Hepatocyte (in vitro differentiated cells): Measurements from ENCODE around the gene CTDNEP1. TPM values are rescaled to one million over a fixed set of nuclear protein-coding genes. Genes with fewer than 3 reads are reported as not detected.
A peak's percentile ranks its signal among the peaks of the same experiment; 100 is the strongest.

Experiments
- DNase-seq: peaks from one replicate; pipeline ENCODE4 v3.0.0-alpha.2; 2016; ENCODE audit warnings: low spot score
- H2AFZ ChIP-seq: fragments of 200-600 bp; sonication (generic); 2 replicates; pipeline ENCODE4 v1.6.0; 2016; ENCODE audit warnings: antibody characterized with exemption, mild to moderate bottlenecking
- H3K27ac ChIP-seq: fragments of 200-600 bp; sonication (generic); 2 replicates; pipeline ENCODE4 v1.5.1; 2016; ENCODE audit warnings: mild to moderate bottlenecking
- H3K27me3 ChIP-seq: fragments of 200-600 bp; sonication (generic); 2 replicates; pipeline ENCODE4 v1.6.1; 2016
- H3K36me3 ChIP-seq: fragments of 200-600 bp; sonication (generic); replicated peaks from 2 replicates; pipeline ENCODE4 v1.5.1; 2016; ENCODE audit warnings: low read depth; ENCODE audit not compliant: insufficient read depth
- H3K4me1 ChIP-seq: fragments of 200-600 bp; sonication (generic); 2 replicates; pipeline ENCODE4 v1.5.1; 2016; ENCODE audit warnings: mild to moderate bottlenecking, moderate library complexity; ENCODE audit not compliant: insufficient read depth
- H3K4me2 ChIP-seq: fragments of 200-600 bp; sonication (generic); 2 replicates; pipeline ENCODE4 v1.6.0; 2016
- H3K4me3 ChIP-seq: fragments of 200-600 bp; sonication (generic); 2 replicates; pipeline ENCODE4 v1.5.1; 2016; ENCODE audit warnings: mild to moderate bottlenecking
- H3K79me2 ChIP-seq: fragments of 200-600 bp; sonication (generic); 2 replicates; pipeline ENCODE4 v1.6.0; 2017; ENCODE audit warnings: mild to moderate bottlenecking
- H3K9me2 ChIP-seq: fragments of 200-600 bp; sonication (generic); replicated peaks from 2 replicates; pipeline ENCODE4 v1.6.0; 2017; ENCODE audit warnings: mild to moderate bottlenecking; ENCODE audit not compliant: insufficient read depth
- H3K9me3 ChIP-seq: fragments of 200-600 bp; sonication (generic); 2 replicates; pipeline ENCODE4 v1.5.1; 2016; ENCODE audit warnings: low read depth, mild to moderate bottlenecking
- H4K20me1 ChIP-seq: fragments of 200-600 bp; sonication (generic); 2 replicates; pipeline ENCODE4 v1.6.0; 2016; ENCODE audit warnings: mild to moderate bottlenecking; ENCODE audit not compliant: insufficient read depth, poor library complexity, severe bottlenecking
- CTCF ChIP-seq: fragments of 200-600 bp; sonication (generic); IDR thresholded peaks from 2 replicates; pipeline ENCODE4 v1.5.1; 2016; ENCODE audit warnings: antibody characterized with exemption, mild to moderate bottlenecking; ENCODE audit not compliant: poor library complexity
- EZH2 ChIP-seq: fragments of 200-600 bp; sonication (generic); IDR thresholded peaks from 2 replicates; pipeline ENCODE4 v1.6.1; 2016; ENCODE audit warnings: antibody characterized with exemption, mild to moderate bottlenecking, borderline replicate concordance
- EZH2phosphoT487 ChIP-seq: fragments of 200-600 bp; sonication (generic); IDR thresholded peaks from one replicate; pipeline ENCODE4 v1.6.1; 2018; ENCODE audit warnings: antibody characterized with exemption, mild to moderate bottlenecking, low read depth, moderate library complexity; ENCODE audit not compliant: unreplicated experiment, severe bottlenecking
- whole genome bisulfite sequencing: methylation state at CpG from one replicate; pipeline ENCODE4 v1.1.6; 2016; ENCODE audit warnings: low lambda C conversion rate; ENCODE audit errors: missing lambda C conversion rate; 5-methylcytosine and 5-hydroxymethylcytosine counted together
- polyA plus RNA-seq: library from polyadenylated mRNA; unstranded; fragments of >200 nt; fragmentation: Nextera tagmentation; extraction: Ambion mirVana; gene quantifications from 2 replicates; pipeline ENCODE4 v1.2.1, GENCODE V29; 2016
- total RNA-seq: library from RNA; depleted of rRNA; stranded (reverse); fragments of >200 nt; gene quantifications from 2 replicates; pipeline ENCODE4 v1.2.3, GENCODE V29; 2014

The CTDNEP1 gene
- total and polyA plus RNA-seq, 2 experiments from 2014 or later, result 44.6 to 86.9 TPM

- H3K27ac ChIP-seq, result peak overlapping the region; percentile 94
- H4K20me1 ChIP-seq, result no peaks in the 10 kb centered on the region
- TF ChIP-seq EZH2phosphoT487 (no peak), CTCF (no peak), EZH2 (no peak)
- no peak for DNase-seq
- H3K36me3 ChIP-seq, result no peaks in the 10 kb centered on the region
- H2AFZ ChIP-seq, result no peak overlapping the region
- peaks cover 3% of the 10 kb centered on the region for H3K27me3 ChIP-seq
- H3K4me3 ChIP-seq, result no peak overlapping the region
- peaks cover 74% of the 10 kb centered on the region for H3K79me2 ChIP-seq
- H3K4me1 ChIP-seq, result peaks cover 29% of the 10 kb centered on the region
- H3K9me2 ChIP-seq, result no peaks in the 10 kb centered on the region
- 97% methylated on average over 8 of the region's 8 CpGs for WGBS
- no peak overlapping the region for H3K4me2 ChIP-seq
- no peaks in the 10 kb centered on the region for H3K9me3 ChIP-seq
Observed at GRCh38 chr17:7256766-7257456, 5.4 kb upstream of the CTDNEP1 start.

GRCh38 chr17:7254511-7254910 lies 3.0 kb upstream of the CTDNEP1 start:
- Histone ChIP-seq H3K4me1 (peaks cover 24% of the 10 kb centered on the region), H3K9me2 (no peaks in the 10 kb centered on the region), H2AFZ (no peak overlapping the region), H3K4me2 (no peak overlapping the region), H3K9me3 (no peaks in the 10 kb centered on the region), H3K27ac (no peak overlapping the region), H3K79me2 (peaks cover 71% of the 10 kb centered on the region), H3K27me3 (no peaks in the 10 kb centered on the region), H3K36me3 (no peaks in the 10 kb centered on the region), H3K4me3 (no peak overlapping the region), H4K20me1 (no peaks in the 10 kb centered on the region)
- peak; percentile 5 for DNase-seq
- WGBS, result 94% methylated on average over 4 of the region's 4 CpGs
- TF ChIP-seq EZH2phosphoT487, result no peak
- no peak for TF ChIP-seq CTCF
- no peak for TF ChIP-seq EZH2

- no peaks in the 10 kb centered on the region for H3K9me2 ChIP-seq
- 75% methylated on average over 5 of the region's 5 CpGs for WGBS
- TF ChIP-seq EZH2 (no peak), CTCF (no peak), EZH2phosphoT487 (no peak)
- peak overlapping the region; percentile 79 for H2AFZ ChIP-seq
- no peaks in the 10 kb centered on the region for H3K9me3 ChIP-seq
- peak overlapping the region; percentile 65 for H3K4me3 ChIP-seq
- H3K27ac ChIP-seq, result peak overlapping the region; percentile 98
- no peak for DNase-seq
- H3K27me3 ChIP-seq, result no peaks in the 10 kb centered on the region
- H4K20me1 ChIP-seq, result peaks cover 7% of the 10 kb centered on the region
- peaks cover 84% of the 10 kb centered on the region for H3K79me2 ChIP-seq
- H3K36me3 ChIP-seq, result no peaks in the 10 kb centered on the region
- peak overlapping the region; percentile 92 for H3K4me2 ChIP-seq
- H3K4me1 ChIP-seq, result peaks cover 21% of the 10 kb centered on the region
Observed at GRCh38 chr17:7253082-7253481, 1.5 kb upstream of the CTDNEP1 start.
